H1 (cell line): ENCODE measurements around the gene RBM42. TPM values are rescaled to one million over a fixed set of nuclear protein-coding genes. Genes with fewer than 3 reads are reported as not detected.

ENCODE experiments used
- CTCF ChIA-PET: fragments of 300-600 bp; sonication (Branson Sonifier 250); formaldehyde crosslinking; loops from one replicate; lab custom pipeline; 2021; ENCODE audit not compliant: partially characterized antibody; lab: Charles Lee
- POLR2A ChIA-PET: fragments of 300-600 bp; sonication (Branson Sonifier 250); formaldehyde crosslinking; loops from one replicate; lab custom pipeline; 2021; ENCODE audit warnings: inconsistent platforms; ENCODE audit not compliant: partially characterized antibody; lab: Charles Lee
- DNase-seq, 2 experiments: peaks; one replicate each; pipeline versions ENCODE4 v3.0.0 to v3.0.0-alpha.2; 2010 to 2022; ENCODE audit warnings: low spot score in 2 of 2, low read depth in 1 of 2, mixed read lengths in 1 of 2
- FAIRE-seq: peaks from 2 replicates; lab custom pipeline; 2011; peaks lifted over from hg19 to GRCh38; lab: Jason Lieb, UNC
- H2AFZ ChIP-seq: 2 replicates; pipeline ENCODE4 v1.8.1; 2012; ENCODE audit warnings: low read length, inconsistent platforms
- H2AK5ac ChIP-seq: 2 replicates; pipeline ENCODE4 v1.6.1; 2013; ENCODE audit warnings: low read depth, low read length
- H2BK120ac ChIP-seq: replicated peaks from 2 replicates; pipeline ENCODE3; 2013; ENCODE audit warnings: low read depth, low read length, inconsistent platforms
- H2BK12ac ChIP-seq: 2 replicates; pipeline ENCODE4 v1.6.1; 2013; ENCODE audit warnings: low read depth, low read length
- H2BK15ac ChIP-seq: 2 replicates; pipeline ENCODE4 v1.6.1; 2013; ENCODE audit warnings: low read length
- H2BK20ac ChIP-seq: 2 replicates; pipeline ENCODE4 v1.6.1; 2013; ENCODE audit warnings: low read length
- H2BK5ac ChIP-seq: 2 replicates; pipeline ENCODE4 v1.6.1; 2013; ENCODE audit warnings: low read depth, low read length
- H3K14ac ChIP-seq: 2 replicates; pipeline ENCODE4 v1.6.1; 2013; ENCODE audit warnings: inconsistent platforms; ENCODE audit not compliant: insufficient read length
- H3K18ac ChIP-seq: 2 replicates; pipeline ENCODE4 v1.6.1; 2013; ENCODE audit warnings: low read length; ENCODE audit errors: extremely low read depth
- H3K23ac ChIP-seq: 2 replicates; pipeline ENCODE4 v1.6.1; 2013; ENCODE audit warnings: inconsistent platforms; ENCODE audit not compliant: insufficient read length
- H3K23me2 ChIP-seq: 2 replicates; pipeline ENCODE4 v1.6.1; 2013; ENCODE audit warnings: low read depth, low read length
- H3K27ac ChIP-seq: 2 replicates; pipeline ENCODE4 v1.6.1; 2011; ENCODE audit warnings: low read depth, low read length, inconsistent platforms
- H3K27me3 ChIP-seq, 4 experiments: replicated peaks in 1 of 4; 1 replicate in 1 of 4; 2 replicates in 3 of 4; pipeline versions ENCODE4 v1.6.1 to v1.8.1; 2011 to 2013; ENCODE audit warnings: low read length in 3 of 4, mild to moderate bottlenecking in 3 of 4, inconsistent platforms in 2 of 4, mixed read lengths in 2 of 4, moderate library complexity in 1 of 4; ENCODE audit not compliant: control insufficient read depth in 3 of 4, insufficient read depth in 3 of 4; ENCODE audit errors: extremely low read depth in 1 of 4
- H3K36me3 ChIP-seq, 4 experiments: 2 replicates each; pipeline versions ENCODE4 v1.6.1 to v1.8.1; 2011 to 2013; ENCODE audit warnings: mild to moderate bottlenecking in 4 of 4, low read length in 3 of 4, moderate library complexity in 2 of 4, control low read depth in 1 of 4, inconsistent platforms in 1 of 4; ENCODE audit not compliant: insufficient read depth in 4 of 4, control insufficient read depth in 2 of 4
- H3K4ac ChIP-seq: replicated peaks from 2 replicates; pipeline ENCODE3; 2013; ENCODE audit warnings: low read length, low read depth, mixed read lengths, inconsistent platforms; ENCODE audit not compliant: insufficient read length
- H3K4me1 ChIP-seq, 4 experiments: replicated peaks in 1 of 4; 1 replicate in 1 of 4; 2 replicates in 3 of 4; pipeline versions ENCODE4 v1.6.1 to v1.8.1; 2011 to 2013; ENCODE audit warnings: low read length in 3 of 4, inconsistent platforms in 2 of 4, mixed read lengths in 1 of 4; ENCODE audit not compliant: insufficient read depth in 4 of 4, control insufficient read depth in 3 of 4
- H3K4me2 ChIP-seq, 2 experiments: 2 replicates each; pipeline versions ENCODE4 v1.6.1 to v1.8.1; 2011 to 2013; ENCODE audit warnings: low read depth in 2 of 2, low read length in 2 of 2, control low read depth in 1 of 2, inconsistent platforms in 1 of 2, mild to moderate bottlenecking in 1 of 2; ENCODE audit not compliant: insufficient read depth in 1 of 2
- H3K4me3 ChIP-seq, 4 experiments: fragments of 200-600, 300-600 bp in 1 of 4; sonication (generic), shearing (Covaris generic), sonication (Bioruptor Twin) in 1 of 4; 2 replicates each; pipeline versions ENCODE4 v1.5.1 to v1.8.1; 2011 to 2016; ENCODE audit warnings: low read length in 4 of 4, low read depth in 3 of 4, control low read depth in 2 of 4, inconsistent platforms in 2 of 4, mild to moderate bottlenecking in 2 of 4, mixed read lengths in 1 of 4, moderate library complexity in 1 of 4; ENCODE audit not compliant: insufficient read depth in 2 of 4; ENCODE audit errors: extremely low read depth in 1 of 4
- H3K56ac ChIP-seq: replicated peaks from 2 replicates; pipeline ENCODE3; 2013; ENCODE audit warnings: low read depth, mild to moderate bottlenecking, mixed read lengths, low read length, inconsistent platforms; ENCODE audit not compliant: insufficient read length
- H3K79me1 ChIP-seq: 2 replicates; pipeline ENCODE4 v1.6.1; 2013; ENCODE audit warnings: low read depth, low read length, control low read depth
- H3K79me2 ChIP-seq, 2 experiments: 2 replicates each; pipeline versions ENCODE4 v1.6.1 to v1.8.1; 2012 to 2013; ENCODE audit warnings: low read length in 2 of 2, mild to moderate bottlenecking in 2 of 2, inconsistent platforms in 1 of 2; ENCODE audit not compliant: insufficient read depth in 2 of 2, control insufficient read depth in 1 of 2
- H3K9ac ChIP-seq, 4 experiments: replicated peaks in 1 of 4; 1 replicate in 1 of 4; 2 replicates in 3 of 4; pipeline versions ENCODE4 v1.6.1 to v1.8.1; 2011 to 2013; ENCODE audit warnings: low read depth in 3 of 4, low read length in 3 of 4, control low read depth in 2 of 4, mild to moderate bottlenecking in 2 of 4, moderate library complexity in 2 of 4, inconsistent platforms in 1 of 4; ENCODE audit errors: extremely low read depth in 1 of 4
- H3K9me3 ChIP-seq, 2 experiments: 2 replicates each; pipeline versions ENCODE4 v1.6.1 to v1.8.1; 2012 to 2013; ENCODE audit warnings: mild to moderate bottlenecking in 2 of 2, moderate library complexity in 2 of 2, control low read depth in 1 of 2, inconsistent platforms in 1 of 2, low read depth in 1 of 2, low read length in 1 of 2, mixed read lengths in 1 of 2; ENCODE audit not compliant: insufficient read depth in 2 of 2
- H4K20me1 ChIP-seq, 2 experiments: replicated peaks in 1 of 2; 2 replicates each; pipeline versions ENCODE3 to v1.8.1; 2011 to 2013; ENCODE audit warnings: inconsistent platforms in 2 of 2, low read length in 2 of 2, mild to moderate bottlenecking in 1 of 2; ENCODE audit not compliant: insufficient read depth in 2 of 2, control insufficient read depth in 1 of 2
- H4K5ac ChIP-seq: 2 replicates; pipeline ENCODE4 v1.6.1; 2013; ENCODE audit warnings: low read length, low read depth, mixed read lengths, inconsistent platforms; ENCODE audit not compliant: insufficient read length
- H4K8ac ChIP-seq: 2 replicates; pipeline ENCODE4 v1.8.0; 2013; ENCODE audit warnings: mild to moderate bottlenecking, moderate library complexity, low read length, inconsistent platforms; ENCODE audit not compliant: insufficient read depth; ENCODE audit errors: extremely low read depth
- H4K91ac ChIP-seq: replicated peaks from 2 replicates; pipeline ENCODE3; 2013; ENCODE audit warnings: low read length, mixed read lengths, inconsistent platforms; ENCODE audit not compliant: insufficient read length
- EGR1 ChIP-seq: IDR thresholded peaks from 2 replicates; pipeline ENCODE4 v1.6.1; 2011; ENCODE audit warnings: low read depth, low read length, borderline replicate concordance
- FOSL1 ChIP-seq: IDR thresholded peaks from 2 replicates; pipeline ENCODE4 v1.6.1; 2011; ENCODE audit warnings: mild to moderate bottlenecking, low read depth, low read length, moderate library complexity; ENCODE audit not compliant: insufficient read depth
- NANOG ChIP-seq: IDR thresholded peaks from 2 replicates; pipeline ENCODE4 v1.6.1; 2011; ENCODE audit warnings: low read length, low read depth, mild to moderate bottlenecking, inconsistent platforms; ENCODE audit not compliant: insufficient read depth, poor library complexity, severe bottlenecking
- RBBP5 ChIP-seq: IDR thresholded peaks from 2 replicates; pipeline ENCODE4 v1.7.1; 2012; ENCODE audit warnings: low read depth, mild to moderate bottlenecking, inconsistent platforms, low read length, moderate library complexity, borderline replicate concordance
- SIX5 ChIP-seq: IDR thresholded peaks from 2 replicates; pipeline ENCODE4 v1.6.1; 2011; ENCODE audit warnings: mild to moderate bottlenecking, low read depth, low read length
- SP2 ChIP-seq: IDR thresholded peaks from 2 replicates; pipeline ENCODE4 v1.6.1; 2012; ENCODE audit warnings: mild to moderate bottlenecking, low read length, inconsistent platforms
- TAF1 ChIP-seq: IDR thresholded peaks from 2 replicates; pipeline ENCODE4 v1.6.1; 2011; ENCODE audit warnings: mild to moderate bottlenecking, low read depth, low read length
- ZNF274 ChIP-seq: IDR thresholded peaks from 2 replicates; pipeline ENCODE4 v1.7.0; 2012; ENCODE audit warnings: low read length, borderline replicate concordance; ENCODE audit errors: extremely low read depth
- WGBS, 2 experiments: shearing (Covaris generic) in 1 of 2; methylation state at CpG; one replicate each; pipeline versions ENCODE4 v1.1.6 to v1.1.7; 2013 to 2015; ENCODE audit warnings: low lambda C conversion rate in 2 of 2, mixed read lengths in 2 of 2, inconsistent platforms in 1 of 2, low coverage in 1 of 2, missing lambda C conversion rate in 1 of 2; ENCODE audit not compliant: insufficient replicate concordance in 2 of 2, insufficient coverage in 1 of 2, insufficient read length in 1 of 2; ENCODE audit errors: extremely low coverage in 1 of 2, missing lambda C conversion rate in 1 of 2; 5-methylcytosine and 5-hydroxymethylcytosine counted together
- polyA plus RNA-seq, 7 experiments: library from polyadenylated mRNA; depleted of rRNA in 3 of 7; stranded (reverse) in 5 of 7; unstranded in 2 of 7; fragments of >200 nt in 5 of 7; fragments of 200-250 nt in 2 of 7; gene quantifications; 1 replicate in 5 of 7; 2 replicates in 1 of 7; 4 replicates in 1 of 7; pipeline versions ENCODE4 v1.2.1 to v1.2.3, GENCODE V29; 2011 to 2013; ENCODE audit warnings: missing spikeins in 2 of 7, mixed read lengths in 2 of 7
- total RNA-seq: library from RNA; stranded (reverse); fragmentation: NEBNext Ultra II Directional; extraction: Animal tissue kit (Norgen Biotek cat#: 25700); gene quantifications from 2 replicates; pipeline ENCODE4 v1.2.1, GENCODE V29; 2021
- TF ChIP-seq, protein P1 (sequence below): IDR thresholded peaks from 2 replicates; pipeline ENCODE4 v1.6.1; 2011; ENCODE audit warnings: low read depth, mild to moderate bottlenecking, low read length; ENCODE audit not compliant: insufficient read depth

Gene RBM42
- total and polyA plus RNA-seq, 2 of the 8 experiments (the other 6 are each of a cell fraction or from before 2014, with no cell fraction given), result 59.8 to 80.8 TPM

DNA sequence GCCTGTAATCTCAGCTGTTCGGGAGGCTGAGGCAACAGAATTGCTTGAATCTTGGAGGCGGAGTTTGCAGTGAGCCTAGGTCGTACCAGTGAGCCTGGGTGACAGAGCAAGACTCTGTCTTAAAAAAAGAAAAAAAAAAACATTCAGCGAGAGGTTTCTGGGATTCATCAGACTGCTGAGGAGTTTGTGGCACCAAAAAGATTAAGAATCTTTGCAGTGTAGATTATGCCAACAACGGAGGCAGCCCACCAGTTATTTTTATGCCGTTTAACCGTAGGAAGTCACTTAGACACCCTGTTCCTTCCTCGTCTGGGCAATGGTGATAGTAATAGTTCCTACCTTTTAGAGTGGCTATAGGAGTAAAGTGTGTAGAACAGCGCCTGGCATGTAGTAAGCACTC lies 21.7 kb downstream of the RBM42 start:
- no peak overlapping the region for H2BK12ac ChIP-seq
- H3K4me1 ChIP-seq, result peaks cover 0 to 6% (median 1%) of the 10 kb centered on the region in 4 experiments; a peak in 3 of 7 replicates
- H2BK5ac ChIP-seq, result no peak overlapping the region
- no peak for FAIRE-seq
- no peak overlapping the region for H4K91ac ChIP-seq
- H2BK120ac ChIP-seq, result no peak overlapping the region
- TF ChIP-seq FOSL1, result no peak
- no peak for TF ChIP-seq RBBP5
- no peak for TF ChIP-seq SIX5
- no peak for TF ChIP-seq NANOG
- TF ChIP-seq SP2, result no peak
- no peak for TF ChIP-seq TAF1
- TF ChIP-seq ZNF274, result no peak
- TF ChIP-seq, protein P1, sequence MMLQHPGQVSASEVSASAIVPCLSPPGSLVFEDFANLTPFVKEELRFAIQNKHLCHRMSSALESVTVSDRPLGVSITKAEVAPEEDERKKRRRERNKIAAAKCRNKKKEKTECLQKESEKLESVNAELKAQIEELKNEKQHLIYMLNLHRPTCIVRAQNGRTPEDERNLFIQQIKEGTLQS, result no peak
- TF ChIP-seq EGR1, result no peak
- H3K79me1 ChIP-seq, result peaks cover 2% of the 10 kb centered on the region; the same call in 1 of the 2 replicates
- no peak overlapping the region for H3K4me3 ChIP-seq
- no peak overlapping the region for H3K9ac ChIP-seq
- no peak overlapping the region for H2AK5ac ChIP-seq
- no peaks in the 10 kb centered on the region for H3K9me3 ChIP-seq
- H3K79me2 ChIP-seq, result peaks cover 5 to 19% of the 10 kb centered on the region in 2 experiments; a peak in 3 of 4 replicates
- H3K27ac ChIP-seq, result no peak overlapping the region
- H3K18ac ChIP-seq, result no peak overlapping the region
- H3K4ac ChIP-seq, result no peak overlapping the region
- H2BK20ac ChIP-seq, result no peak overlapping the region
- no peak overlapping the region for H4K8ac ChIP-seq
- no peaks in the 10 kb centered on the region; a peak in 3 of 7 replicates for H3K27me3 ChIP-seq
- peaks cover 7 to 27% (median 16%) of the 10 kb centered on the region in 4 experiments for H3K36me3 ChIP-seq
- CTCF ChIA-PET, result interaction anchor here (0.5 to 1.1 kb wide), 2 partner anchors 42 to 64 kb away, joined by 5 to 6 read pairs; no protein-coding TSS in a partner anchor
- 92% methylated on average over 9 of the region's 9 CpGs; no CpG with 5 or more reads in 1 of the 2 experiments for WGBS, 2 experiments
- no peak overlapping the region for H2AFZ ChIP-seq
- H3K23me2 ChIP-seq, result peaks cover 7% of the 10 kb centered on the region; the same call in 1 of the 2 replicates
- H4K20me1 ChIP-seq, result peaks cover 0 to 7% of the 10 kb centered on the region in 2 experiments
- H3K4me2 ChIP-seq, result no peak overlapping the region
- no peak overlapping the region for H3K14ac ChIP-seq
- no peak overlapping the region for H3K23ac ChIP-seq
- no peak for DNase-seq
- no peak overlapping the region for H3K56ac ChIP-seq
- no peak overlapping the region for H2BK15ac ChIP-seq
- no peak overlapping the region for H4K5ac ChIP-seq
- POLR2A ChIA-PET, result no interaction called here
